Measurements from ENCODE around the gene CHMP2A.

Gene CHMP2A

DNA sequence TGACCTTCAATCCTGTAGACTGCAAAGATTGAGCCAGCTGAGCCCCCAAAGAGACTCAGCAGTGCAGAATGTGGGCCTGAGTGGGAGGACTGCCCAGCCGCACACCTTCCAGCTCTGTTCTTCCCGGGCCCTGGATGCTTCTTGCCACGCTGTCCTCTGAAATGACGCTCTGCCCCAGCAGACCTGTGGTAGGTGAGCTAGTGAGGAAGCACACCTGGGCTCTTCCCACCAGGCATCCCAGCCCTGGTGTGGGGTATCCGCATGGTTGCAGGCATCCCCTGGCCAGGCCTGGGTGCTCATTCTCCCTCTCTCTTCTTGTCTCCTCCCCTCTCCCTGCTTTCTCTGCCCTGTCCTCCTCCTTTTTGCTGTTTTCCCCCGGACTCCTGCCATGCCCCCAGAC is 28.1 kb upstream of the CHMP2A start:
- TF ChIP-seq POLR2AphosphoS5 (IDR thresholded peaks at IDR 0.05; ENCODE audit: low read depth, low read length) (no peak), SIN3A (IDR thresholded peaks at IDR 0.05; ENCODE audit: borderline replicate concordance, insufficient read depth, low read length) (no peak), TAF1 (IDR thresholded peaks at IDR 0.05; ENCODE audit: borderline replicate concordance, insufficient read depth, low read length) (no peak), FOXP2 (optimal IDR thresholded peaks at IDR 0.05; ENCODE audit: borderline replicate concordance, extremely low read depth, extremely low read length, insufficient read depth) (no peak)
- TF ChIP-seq, protein P1, sequence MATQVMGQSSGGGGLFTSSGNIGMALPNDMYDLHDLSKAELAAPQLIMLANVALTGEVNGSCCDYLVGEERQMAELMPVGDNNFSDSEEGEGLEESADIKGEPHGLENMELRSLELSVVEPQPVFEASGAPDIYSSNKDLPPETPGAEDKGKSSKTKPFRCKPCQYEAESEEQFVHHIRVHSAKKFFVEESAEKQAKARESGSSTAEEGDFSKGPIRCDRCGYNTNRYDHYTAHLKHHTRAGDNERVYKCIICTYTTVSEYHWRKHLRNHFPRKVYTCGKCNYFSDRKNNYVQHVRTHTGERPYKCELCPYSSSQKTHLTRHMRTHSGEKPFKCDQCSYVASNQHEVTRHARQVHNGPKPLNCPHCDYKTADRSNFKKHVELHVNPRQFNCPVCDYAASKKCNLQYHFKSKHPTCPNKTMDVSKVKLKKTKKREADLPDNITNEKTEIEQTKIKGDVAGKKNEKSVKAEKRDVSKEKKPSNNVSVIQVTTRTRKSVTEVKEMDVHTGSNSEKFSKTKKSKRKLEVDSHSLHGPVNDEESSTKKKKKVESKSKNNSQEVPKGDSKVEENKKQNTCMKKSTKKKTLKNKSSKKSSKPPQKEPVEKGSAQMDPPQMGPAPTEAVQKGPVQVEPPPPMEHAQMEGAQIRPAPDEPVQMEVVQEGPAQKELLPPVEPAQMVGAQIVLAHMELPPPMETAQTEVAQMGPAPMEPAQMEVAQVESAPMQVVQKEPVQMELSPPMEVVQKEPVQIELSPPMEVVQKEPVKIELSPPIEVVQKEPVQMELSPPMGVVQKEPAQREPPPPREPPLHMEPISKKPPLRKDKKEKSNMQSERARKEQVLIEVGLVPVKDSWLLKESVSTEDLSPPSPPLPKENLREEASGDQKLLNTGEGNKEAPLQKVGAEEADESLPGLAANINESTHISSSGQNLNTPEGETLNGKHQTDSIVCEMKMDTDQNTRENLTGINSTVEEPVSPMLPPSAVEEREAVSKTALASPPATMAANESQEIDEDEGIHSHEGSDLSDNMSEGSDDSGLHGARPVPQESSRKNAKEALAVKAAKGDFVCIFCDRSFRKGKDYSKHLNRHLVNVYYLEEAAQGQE (IDR thresholded peaks at IDR 0.05; ENCODE audit: insufficient read depth in 1 of 2, low read depth in 2 of 2, low read length in 2 of 2) = no peak

DNA sequence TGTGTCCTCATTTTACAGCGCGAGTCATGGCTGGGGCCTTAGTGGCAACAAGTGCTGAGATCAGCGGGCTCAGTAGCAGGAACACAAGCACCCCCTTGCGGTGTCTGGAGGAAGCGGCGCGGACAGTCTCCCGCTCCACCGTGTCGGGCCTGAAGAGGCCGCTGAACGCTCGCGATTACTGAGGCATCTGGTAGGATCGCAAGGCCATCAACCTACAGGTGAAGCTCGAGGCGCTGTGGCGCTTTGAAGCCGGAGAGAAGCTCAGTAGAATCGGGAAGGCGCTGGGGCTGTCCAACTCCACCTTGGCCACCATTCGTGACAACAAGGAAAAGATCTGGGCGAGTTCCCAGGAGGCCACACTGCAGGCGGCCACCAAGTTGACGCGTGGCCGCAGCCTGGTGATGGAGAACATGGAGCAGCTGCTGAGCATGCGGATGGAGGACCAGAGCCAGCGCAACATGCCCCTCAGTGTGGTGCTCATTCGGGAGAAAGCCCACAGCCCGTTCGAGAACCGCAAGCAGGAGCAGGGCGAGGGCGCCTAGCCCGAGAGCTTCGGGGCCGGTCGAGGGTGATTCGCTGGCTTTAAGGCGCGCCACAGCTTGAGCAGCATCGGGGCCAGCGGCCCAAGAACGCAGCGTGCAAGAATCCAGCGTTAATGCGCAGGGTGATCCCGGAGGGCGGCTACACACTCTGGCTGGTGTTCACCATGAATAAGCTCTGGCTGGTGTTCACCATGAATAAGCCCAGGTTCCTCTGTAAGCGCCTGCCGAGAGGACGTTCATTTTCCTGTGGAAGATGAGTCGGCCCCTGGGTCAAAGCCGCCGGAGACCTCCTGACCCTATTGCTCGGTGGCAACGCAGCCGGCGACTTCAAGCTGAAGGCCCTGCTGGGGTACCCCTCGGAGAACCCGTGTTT is 26.6 kb upstream of the CHMP2A start:
- peak; percentile 67 for TF ChIP-seq FOXP2 (optimal IDR thresholded peaks at IDR 0.05; ENCODE audit: borderline replicate concordance, extremely low read depth, extremely low read length, insufficient read depth)
- TF ChIP-seq, protein P1 (IDR thresholded peaks at IDR 0.05; ENCODE audit: insufficient read depth in 1 of 2, low read depth in 2 of 2, low read length in 2 of 2) = 0 out of 4 replicates have a peak, but pooled peaks of 1 of the 2 experiments have one; percentile 35
- TF ChIP-seq TAF1 (IDR thresholded peaks at IDR 0.05; ENCODE audit: borderline replicate concordance, insufficient read depth, low read length) = no peak

DNA sequence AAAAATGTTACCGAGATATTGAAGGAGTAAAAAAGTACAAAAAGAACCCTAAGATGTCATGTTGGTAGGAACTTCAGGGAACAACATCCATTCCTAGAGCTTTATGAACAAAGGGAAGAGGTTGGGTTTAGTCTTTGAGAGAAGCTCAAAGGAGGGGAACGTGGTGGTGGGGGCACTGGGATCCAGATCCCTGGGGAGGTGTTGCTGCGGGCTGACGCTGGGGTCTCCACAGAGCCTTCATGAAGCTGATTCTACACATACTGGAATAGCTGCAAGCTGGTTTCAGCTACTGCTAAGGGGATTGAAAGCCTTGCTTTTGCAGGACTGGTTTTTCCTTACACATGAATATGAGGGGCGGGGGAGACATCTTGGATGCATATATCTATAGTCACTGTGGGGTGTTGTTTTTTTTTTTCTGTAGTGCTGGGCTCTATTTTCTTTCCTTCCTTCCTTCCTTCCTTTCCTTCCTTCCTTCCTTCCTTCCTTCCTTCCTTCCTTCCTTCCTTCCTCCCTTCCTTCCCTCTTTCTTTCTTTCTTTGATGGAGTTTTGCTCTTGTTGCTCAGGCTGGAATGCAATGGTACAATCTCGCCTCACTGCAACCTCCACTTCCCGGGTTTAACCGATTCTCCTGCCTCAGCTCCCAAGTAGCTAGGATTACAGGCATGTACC is 24.7 kb upstream of the CHMP2A start:
- TF ChIP-seq SIN3A (IDR thresholded peaks at IDR 0.05; ENCODE audit: borderline replicate concordance, insufficient read depth, low read length) (no peak), POLR2AphosphoS5 (IDR thresholded peaks at IDR 0.05; ENCODE audit: low read depth, low read length) (no peak), TAF1 (IDR thresholded peaks at IDR 0.05; ENCODE audit: borderline replicate concordance, insufficient read depth, low read length) (no peak), FOXP2 (optimal IDR thresholded peaks at IDR 0.05; ENCODE audit: borderline replicate concordance, extremely low read depth, extremely low read length, insufficient read depth) (no peak)
- TF ChIP-seq, protein P1 (IDR thresholded peaks at IDR 0.05; ENCODE audit: insufficient read depth in 1 of 2, low read depth in 2 of 2, low read length in 2 of 2) = no peak

DNA sequence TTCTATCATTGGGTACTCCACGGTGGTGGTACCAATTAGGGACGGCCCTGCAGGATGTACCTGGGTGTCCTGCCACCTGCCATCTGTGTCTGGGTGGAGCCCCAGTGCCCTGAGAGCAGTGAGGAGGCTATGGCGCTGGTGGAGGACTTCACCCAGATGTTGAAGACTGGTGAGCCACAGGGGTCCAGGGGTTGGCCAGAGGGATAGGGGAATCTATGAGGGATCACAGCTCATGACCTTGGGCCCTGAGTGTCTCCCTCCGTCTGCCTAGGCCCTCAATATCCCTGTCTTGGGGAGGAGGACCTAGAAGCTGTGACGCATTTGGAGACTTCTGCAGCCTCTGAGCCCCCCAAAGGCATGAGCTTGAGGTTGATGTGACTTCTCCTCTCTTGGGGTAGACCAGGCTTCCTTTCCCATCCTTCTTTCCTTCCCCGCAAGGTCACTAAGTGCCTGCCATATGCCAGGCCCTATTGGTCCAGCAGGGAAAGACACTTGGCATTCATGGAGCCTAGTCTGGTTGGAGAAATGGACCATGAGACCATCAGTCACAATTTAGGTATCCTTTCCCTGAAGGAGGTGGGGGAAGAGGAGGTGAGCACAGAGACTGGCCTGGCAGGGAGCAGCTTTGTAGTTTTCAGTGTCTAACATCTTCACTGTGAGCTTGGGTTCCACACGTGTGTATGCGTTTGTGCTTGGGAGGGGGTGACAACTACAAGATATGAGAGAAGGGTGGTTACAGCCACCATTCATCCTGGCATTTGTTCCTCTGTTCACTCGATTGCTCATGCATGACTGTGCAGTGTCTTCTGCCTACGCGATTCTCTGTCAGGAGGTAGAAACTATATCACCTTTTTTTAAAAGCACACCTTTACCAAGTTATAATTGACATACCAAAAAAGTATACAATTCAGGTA is 23.4 kb upstream of the CHMP2A start:
- no peak for TF ChIP-seq POLR2AphosphoS5 (IDR thresholded peaks at IDR 0.05; ENCODE audit: low read depth, low read length)
- TF ChIP-seq TAF1 (IDR thresholded peaks at IDR 0.05; ENCODE audit: borderline replicate concordance, insufficient read depth, low read length) = no peak
- TF ChIP-seq, protein P1 (IDR thresholded peaks at IDR 0.05; ENCODE audit: insufficient read depth in 1 of 2, low read depth in 2 of 2, low read length in 2 of 2) = no peak
- TF ChIP-seq SIN3A (IDR thresholded peaks at IDR 0.05; ENCODE audit: borderline replicate concordance, insufficient read depth, low read length) = no peak
- TF ChIP-seq FOXP2 (optimal IDR thresholded peaks at IDR 0.05; ENCODE audit: borderline replicate concordance, extremely low read depth, extremely low read length, insufficient read depth) = no peak

Data from PFSK-1 (cell line).